NCI-H748 (cell line): ENCODE measurements around the gene TMEM178B.

Source experiments
- DNase-seq: peaks from one replicate; lab custom pipeline; 2025; ENCODE audit not compliant: unreplicated experiment; lab: John Stamatoyannopoulos, UW

TMEM178B gene

DNA sequence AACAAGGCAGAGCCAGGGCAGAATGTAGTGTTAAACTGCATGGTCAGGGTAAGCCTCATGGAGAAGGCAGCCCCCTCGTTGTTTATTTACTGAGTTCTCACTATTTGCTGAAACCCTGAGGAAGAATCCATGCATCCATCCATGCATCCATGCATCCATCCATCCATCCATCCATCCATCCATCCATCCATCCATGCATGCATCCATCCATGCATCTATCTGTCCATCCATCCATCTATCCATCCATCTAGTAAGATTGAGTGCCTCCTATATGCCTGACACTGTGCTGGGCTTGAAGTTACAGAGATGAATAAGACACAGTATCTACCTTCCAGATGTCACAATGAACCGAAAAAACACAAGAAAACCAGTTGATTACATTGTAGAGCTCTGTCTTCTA, 275.9 kb downstream of the TMEM178B start:
- DNase-seq: no peak

DNA sequence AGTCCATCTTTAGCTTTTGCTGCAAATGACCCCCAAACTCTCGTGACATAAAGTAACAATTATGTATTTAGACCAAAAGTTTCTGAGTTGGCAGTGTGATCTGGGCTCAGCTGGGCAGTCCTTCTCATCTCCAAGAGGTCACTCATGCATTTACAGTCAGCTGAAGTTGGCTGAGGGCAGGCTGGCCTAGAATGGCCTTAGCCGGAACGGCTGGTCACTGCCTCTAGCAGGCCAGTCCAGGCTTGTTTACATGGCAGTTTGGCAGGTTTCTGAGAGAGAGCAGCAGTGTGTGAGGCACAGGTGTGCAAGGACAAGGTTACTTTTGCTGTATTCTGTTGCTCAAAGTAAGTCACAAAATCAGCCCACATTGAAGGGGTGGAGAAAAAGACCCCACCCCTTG, 277.3 kb downstream of the TMEM178B start:
- DNase-seq: no peak

DNA sequence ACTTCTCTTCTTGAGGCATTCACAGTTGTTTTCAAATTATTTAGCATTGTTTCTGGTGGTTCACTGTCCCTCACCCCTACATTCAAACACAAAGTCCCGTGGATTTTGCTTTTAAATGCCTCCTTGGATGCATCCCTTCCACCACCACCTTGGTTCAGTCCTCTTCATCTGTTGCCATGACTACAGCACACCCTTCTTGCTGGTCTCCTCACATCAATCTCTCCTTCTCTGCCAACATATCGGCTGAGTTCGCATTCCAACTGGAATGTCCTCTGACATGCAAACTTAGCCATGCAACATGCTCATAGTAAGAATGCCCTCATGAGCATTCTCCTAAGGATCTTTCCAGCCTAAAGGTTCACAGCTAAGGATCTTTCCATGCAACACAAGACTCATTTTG, 279.1 kb downstream of the TMEM178B start:
- peak; percentile 19 for DNase-seq

DNA sequence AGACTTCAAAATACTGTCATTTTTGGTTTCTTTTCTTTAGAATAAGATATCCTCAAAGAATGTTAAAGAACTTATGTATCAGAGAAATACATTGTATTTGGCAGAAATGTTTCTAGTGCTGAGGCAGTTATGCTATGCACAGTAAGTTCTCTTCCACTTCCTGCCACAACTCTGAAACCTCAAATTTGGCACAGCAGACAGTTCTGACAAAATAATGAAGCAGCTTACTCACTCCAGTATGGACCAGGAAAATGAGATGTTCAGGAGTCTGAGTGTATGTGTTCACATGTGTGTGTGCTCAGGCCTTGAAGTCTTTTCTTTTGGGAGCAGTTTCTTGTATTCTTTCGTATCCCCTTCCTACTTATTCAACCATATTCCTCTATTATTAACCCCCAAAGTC, 280.4 kb downstream of the TMEM178B start:
- no peak for DNase-seq

DNA sequence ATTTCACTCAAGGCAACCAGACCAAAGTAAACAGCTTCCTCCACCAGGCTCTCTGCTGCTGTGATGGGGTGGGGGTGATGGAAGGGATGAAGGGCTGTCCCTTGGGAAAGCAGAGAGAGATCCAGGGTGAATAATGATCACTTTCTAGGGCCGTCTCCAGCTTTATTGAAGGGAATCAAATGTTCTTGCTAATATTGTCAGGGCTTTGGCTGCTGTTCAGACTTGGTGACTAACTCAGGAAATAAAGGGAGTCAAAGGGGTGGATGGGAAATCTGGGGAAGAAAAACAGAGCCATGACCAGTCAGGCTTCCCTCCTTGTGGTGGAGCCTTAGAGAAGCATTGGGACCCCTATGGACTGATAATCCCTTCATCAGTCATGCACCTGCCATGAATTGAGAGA, 281.2 kb downstream of the TMEM178B start:
- DNase-seq: no peak

DNA sequence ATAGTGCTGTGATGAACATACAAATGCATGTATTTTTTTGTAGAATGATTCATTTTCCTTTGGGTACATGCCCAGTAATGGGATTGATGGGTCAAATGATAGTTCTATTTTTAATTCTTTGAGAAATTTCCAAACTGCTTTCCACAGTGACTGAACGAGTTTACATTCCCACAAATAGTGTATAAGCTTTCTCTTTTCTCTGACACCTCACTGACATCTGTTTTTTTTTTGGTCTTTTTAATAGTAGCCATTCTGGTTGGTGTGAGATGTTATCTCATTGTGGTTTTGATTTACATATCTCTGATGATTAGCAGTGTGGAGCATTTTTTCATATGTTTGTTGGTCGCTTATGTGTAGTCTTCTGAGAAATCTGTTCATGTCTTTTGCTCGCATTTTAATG, 282.3 kb downstream of the TMEM178B start:
- no peak for DNase-seq

DNA sequence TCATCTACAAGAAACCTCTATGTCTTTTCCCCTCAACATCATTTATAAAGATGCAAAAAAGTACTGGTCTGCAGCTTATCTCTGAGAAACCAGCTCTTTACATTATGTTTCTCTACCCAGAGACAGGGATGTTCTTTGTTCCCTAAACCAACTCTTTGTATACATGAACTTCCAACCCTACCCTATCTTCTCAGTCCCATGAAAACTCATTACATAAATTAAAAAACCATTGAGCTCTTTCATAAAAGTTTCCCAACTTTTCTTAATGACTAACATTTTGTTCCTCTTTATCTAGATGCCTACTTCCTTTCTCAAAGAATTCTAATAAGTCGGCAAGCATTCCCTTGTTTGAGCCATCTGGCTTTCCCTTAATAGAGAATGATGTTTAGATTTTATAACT, 284.5 kb downstream of the TMEM178B start:
- DNase-seq: no peak

DNA sequence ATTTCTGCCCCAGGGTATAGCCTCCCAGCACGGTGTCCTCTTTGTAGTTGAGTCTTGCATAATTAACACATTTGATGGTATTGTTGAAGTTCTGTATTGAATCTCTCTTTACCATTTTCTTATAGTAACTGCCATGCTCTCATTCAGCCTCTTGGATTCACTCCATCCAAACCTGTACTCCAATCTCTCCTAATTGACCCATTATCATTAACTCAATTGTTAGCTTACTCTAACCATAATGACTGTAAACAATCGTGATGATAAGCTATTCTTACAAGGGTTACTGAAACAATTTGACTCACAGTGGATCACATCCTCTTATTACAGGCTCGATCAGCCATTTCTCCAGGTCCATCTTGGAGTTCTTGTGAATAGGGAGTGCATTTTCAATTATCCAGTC, 285.4 kb downstream of the TMEM178B start:
- peak; percentile 89 for DNase-seq

DNA sequence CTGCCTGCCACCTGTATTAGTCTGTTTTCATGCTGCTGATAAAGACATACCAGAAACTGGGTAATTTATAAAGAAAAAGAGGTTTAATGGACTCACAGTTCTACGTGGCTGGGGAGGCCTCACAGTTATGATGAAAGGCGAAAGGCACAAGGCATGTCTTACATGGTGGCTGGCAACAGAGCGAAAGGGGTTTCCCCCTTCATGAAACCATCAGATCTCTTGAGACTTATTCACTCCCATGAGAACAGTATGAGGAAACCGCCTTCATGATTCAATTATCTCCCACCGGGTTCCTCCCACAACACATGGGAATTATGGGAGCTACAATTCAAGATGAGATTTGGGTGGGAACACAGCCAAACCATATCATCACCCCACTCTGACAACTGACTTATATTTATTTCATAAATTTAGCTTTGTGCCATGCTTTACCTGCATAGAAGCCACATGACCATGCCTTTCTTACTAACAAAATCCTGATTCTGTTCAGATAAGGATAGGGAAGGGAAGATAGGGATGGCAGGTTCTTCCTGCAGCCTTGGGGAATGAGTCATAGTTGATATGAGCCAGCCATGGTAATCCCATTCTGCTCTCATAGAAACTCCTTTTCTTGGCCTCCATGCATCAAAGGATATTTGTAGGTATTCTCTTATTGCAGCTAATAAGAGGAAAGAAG, 286.0 kb downstream of the TMEM178B start:
- DNase-seq: no peak

DNA sequence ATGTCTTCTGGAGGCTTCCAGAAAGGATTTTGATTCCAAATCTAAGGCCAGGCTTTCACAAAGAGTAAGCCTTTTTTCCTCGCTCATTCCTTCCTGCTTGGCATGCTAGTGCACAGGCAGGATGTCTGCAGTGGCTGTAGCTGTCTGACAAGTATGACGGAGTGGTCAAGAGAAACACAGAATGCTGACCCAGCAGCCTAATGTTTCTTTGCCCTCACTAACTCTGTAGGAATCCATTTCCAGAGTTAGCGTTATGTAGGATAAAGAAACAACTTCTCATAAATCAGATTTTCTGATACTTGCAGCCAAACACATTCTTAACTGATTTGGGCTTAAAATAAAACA, 286.5 kb downstream of the TMEM178B start:
- no peak for DNase-seq

DNA sequence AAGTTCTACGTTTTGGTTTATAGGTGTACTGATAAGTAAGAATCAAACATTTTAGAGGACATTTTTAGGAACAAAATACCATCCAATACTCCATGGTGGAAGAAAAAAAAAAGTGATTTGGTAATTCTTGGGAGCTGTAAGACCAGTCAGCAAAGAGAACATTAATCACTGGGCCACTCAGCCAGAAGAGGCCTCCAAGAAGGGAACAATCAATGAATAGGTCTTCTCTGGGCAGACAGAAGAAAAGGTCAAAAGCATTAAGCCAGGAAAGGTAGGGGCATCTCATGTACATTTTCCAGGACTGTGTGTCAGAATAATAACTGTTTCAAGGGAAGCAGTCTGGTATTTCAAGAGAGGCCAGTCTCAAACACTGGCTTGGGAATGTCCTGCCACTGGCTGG, 286.9 kb downstream of the TMEM178B start:
- no peak for DNase-seq

DNA sequence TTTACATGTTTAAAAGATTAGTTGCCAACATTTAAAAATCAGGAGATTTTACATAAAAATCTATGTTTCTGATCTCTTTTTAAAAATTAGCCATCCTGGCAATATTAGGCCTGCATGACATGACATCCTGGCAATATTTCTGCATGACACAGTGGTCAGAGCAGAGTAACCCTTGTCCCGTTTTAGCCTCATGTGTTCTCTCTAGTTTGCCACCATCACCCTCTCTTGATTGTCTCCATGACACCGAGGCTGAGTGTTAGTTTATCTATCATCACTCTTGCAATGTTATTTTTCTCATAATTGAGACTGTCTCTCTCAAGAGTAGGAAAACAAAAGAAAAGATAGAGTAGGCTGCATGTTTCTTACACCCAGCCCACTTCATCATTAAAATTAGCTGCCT, 287.6 kb downstream of the TMEM178B start:
- DNase-seq: no peak

DNA sequence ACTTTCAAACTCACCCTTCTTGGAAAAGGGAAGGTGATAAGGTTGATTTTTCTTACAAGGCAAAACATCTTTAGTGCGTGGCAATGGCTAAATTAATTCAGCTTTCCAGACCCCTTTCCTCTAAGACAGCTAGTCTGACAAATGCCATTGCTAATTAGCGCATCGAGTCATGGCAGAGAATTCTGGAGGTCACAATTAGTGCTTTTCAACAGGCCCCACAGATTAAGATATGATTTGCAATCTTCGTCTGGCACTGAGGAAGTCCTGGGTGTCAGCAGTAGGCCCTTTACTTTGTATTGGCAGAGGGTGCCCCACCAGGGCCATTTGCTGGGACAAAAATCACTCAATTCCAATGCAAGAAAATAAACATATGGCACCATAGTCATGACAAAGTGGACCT, 288.1 kb downstream of the TMEM178B start:
- no peak for DNase-seq

DNA sequence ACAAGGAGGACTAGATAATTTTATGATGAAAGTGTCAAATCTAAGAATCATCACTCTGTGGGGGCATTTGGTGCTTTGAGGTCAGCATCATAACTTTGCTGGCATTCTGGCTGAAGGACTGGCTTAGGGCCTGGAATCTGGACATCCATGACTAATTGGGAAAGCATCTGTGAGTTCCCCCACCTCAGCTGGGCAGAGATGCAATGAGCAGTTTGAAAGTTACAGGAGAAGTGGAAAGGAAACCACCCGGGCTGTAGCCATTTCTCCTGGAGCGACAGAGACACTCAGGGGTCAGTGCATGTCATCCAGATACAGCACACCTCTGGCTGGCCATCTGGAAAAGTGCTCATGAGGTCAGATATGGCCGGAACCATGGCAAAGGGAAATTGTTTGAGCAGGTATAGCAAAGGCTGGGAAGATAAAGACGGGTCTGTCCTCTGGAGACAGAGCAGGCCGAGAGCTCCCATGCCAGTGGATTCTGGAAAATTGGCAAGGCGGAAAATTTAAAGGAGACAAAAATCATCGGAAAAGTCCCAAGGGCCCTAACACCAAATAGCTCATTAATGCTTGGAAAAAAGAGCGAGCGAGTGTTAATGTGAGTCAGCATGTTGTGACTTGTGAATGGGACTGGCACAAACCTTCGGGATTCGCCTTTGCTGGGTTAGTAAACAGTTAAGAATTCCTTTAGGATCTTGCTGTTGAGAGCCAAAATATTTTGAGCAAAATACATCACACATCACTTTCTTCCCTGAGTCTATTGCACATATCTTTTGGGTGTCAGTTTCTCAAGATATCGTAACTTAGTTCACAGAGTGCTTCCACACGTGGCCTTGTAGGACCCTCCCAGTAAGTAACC, 288.9 kb downstream of the TMEM178B start:
- DNase-seq: no peak

DNA sequence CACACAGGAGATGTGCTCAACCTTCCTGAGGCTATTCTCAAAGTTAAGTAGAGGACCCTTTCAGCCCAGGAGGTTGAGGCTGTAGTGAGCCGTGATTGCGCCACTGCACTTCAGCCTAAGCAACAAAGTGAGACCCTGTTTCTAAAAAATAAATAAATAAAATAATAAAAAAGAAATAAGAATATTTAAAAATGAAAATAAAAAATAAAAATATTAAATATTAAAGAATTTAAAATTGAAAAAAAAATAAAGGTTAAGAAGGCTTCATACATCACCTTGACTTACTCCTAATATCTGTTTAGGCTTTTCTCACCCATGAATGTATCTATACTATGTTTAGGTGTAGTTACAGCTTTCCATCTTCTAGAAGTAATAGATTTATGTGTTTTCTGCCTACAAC, 289.9 kb downstream of the TMEM178B start:
- no peak for DNase-seq

DNA sequence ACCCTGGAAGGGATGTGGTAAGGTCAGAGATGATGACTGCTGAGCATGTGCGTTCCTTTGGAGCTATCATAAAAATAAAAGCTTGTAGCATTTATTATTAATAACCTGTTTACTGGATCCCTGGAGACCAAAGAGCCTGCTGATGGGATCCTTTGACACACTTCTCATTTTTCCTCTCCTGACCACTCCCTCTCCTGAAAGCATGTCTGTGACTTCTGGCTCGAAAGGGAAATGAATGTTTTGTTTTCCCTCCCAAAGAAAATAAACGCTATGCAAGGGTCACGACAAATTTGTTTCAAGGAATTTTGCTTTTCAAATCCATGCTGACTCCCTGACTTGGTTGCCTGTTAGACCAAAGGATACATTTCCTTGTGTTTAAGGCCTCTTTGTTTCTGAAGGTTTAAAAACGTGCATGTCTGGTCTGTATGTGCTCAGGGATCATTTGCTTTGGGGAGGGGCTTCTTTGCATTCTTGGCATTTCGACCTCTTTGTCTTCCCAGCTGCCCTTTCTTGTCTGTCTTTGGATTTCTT, 292.3 kb downstream of the TMEM178B start:
- DNase-seq: no peak

DNA sequence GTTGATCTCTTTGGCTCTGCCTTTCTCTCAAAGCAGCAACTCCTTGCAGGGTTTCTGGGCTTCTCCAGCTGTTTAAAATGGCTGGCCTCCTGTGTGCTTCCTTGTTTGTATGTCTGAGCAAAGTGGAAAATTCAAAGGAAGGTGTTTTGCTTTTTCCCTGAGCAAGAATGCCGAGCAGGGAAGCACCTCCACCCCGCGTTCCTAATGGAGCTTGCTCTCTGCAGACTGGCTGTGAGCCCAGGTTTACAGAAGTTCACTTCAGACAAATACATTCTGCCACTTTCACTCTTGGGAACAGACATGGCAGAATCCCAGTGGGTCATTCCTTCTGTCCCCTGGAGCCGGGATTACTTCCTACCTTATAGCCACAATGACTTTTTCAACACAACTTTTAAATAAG, 295.6 kb downstream of the TMEM178B start:
- no peak for DNase-seq

DNA sequence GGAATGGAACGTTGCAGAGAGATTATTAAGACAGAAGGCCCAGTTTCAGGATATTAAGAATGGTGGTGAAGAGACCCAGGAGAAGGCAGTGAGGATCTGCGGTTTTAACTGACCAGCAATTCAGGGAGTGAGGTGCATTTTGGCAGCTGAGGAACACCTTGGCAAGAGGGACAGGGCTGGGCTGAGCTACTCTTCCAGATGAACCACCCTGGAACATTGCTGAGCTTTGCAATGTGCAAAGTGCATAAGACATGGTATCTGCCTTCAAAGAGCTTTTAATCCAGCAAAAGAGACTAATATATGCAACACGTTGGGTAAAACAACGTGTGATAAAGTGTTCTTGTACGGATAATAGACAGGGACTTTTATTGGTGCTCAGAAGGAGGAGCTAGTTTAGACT, 296.3 kb downstream of the TMEM178B start:
- no peak for DNase-seq

DNA sequence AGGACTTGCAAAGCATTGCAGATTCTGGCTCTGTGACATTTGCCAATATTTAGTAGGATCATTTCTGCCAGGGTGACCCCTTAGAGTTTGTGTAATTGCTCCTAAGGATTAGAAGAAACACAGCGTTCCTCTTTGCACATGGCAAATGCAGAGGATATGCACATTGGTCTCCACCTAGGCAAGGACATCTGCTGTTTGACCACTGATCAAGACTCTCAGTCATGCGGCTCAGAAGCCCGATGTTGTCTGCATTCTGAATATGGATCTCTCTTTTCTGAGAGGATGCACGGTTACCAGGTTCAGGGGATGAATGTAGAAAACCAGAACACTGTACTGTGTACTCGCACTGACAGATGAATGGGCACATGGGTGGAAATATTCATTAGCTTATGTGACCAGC, 296.8 kb downstream of the TMEM178B start:
- no peak for DNase-seq

DNA sequence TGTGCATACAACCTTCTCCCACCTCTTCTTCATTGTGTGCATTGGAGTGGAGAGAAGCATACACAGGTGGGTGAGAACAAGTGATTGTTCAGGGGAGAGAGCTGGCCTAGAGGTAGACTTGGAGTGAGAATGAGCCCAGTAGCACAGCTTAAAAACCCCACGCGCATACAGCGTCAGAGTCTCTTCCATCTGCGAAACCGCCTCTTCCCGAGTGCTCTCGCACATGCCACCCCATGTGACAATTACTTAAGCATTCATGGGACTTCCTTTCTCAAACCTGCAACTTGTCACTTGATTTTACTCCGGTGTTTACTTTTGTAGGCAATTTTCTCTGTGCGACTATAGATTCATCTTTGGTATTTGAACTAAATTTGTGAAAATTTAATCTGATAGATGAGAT, 300.6 kb downstream of the TMEM178B start:
- DNase-seq: no peak

DNA sequence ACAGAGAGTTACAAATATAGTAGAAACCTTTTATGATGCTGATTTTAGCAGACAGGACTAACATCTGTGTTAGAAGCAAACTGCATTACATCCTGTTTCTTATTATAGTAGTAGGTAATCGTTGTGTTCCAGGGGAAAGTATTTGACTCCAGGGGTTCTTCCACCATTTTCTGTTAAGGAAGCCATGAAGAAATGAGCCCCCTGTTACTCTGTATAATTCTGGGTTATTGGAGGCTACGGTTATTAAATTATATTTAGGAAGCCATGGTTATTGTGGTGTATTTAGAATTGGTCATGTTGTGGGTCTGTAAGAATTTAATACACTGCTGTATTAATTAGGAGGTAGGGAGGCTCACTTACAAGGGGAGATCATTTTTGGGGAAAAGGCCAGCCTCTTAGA, 301.6 kb downstream of the TMEM178B start:
- no peak for DNase-seq

DNA sequence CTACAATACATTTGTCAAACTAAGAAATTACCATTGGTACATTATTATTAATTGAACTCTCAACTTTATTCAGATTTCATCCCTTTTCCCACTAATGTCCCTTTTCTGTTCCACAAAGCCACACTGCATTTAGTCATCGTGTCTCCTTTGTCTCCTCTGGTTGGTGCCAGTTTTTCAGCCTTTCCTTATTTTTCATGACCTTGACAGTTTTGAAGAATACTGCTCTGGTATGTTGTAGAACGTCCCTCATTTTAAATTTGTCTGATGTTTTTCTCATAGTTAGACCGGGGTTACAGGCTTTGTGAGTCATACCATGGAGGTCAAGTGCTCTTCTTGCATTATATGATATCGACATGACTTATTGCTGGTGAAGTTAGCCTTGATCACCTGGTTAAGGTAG, 304.0 kb downstream of the TMEM178B start:
- no peak for DNase-seq

DNA sequence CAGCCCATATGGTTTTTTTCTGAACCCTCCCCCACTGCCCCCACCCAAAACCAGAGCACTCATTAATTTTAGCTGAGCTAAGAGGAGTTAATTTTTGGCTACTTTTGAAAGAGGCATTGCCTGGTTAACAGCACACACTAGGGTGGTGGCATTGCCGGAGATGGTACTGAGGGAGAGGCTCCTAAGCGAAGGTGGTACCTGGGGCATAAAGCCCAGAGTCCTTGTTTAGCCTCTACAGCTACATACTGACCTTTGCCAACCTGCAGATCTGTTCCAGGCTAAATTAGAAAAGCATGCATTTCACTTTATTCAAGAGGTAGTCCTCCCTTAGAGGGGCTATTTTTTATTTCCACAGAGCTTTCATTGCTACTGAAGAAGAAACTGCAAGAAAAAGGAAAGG, 304.5 kb downstream of the TMEM178B start:
- DNase-seq: no peak
